Measurements from ENCODE around the gene RHPN2. TPM values are rescaled to one million over a fixed set of nuclear protein-coding genes. Genes with fewer than 3 reads are reported as not detected.
"Not testable (repeated sequence)": the region's sequence is repeated elsewhere in the genome, so short reads cannot be mapped to it uniquely, and the experiment has no call there.

The RHPN2 gene
- total RNA-seq, 2 experiments from 2014 or later = 4.9 to 5.3 TPM

DNA sequence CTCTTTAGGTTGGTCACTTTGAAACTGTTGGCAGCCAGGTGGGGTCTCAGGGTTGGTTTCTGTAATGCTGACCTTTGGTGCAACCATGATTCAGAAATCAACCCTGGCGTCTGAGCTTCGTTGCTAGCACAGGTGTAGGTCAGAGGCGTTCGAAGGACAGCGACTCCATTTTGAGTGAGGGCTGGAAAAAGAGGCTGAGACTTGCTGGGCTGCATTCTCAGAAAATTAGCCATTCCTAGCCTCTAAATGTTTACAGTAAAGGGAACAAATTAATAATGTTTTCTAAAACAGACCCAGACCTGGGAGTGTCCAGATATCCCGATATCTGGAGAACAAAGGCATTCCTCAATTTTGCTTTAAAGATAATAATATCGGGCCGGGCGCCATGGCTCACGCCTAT, 29.2 kb downstream of the RHPN2 start:
- CTCF ChIA-PET = no interaction called here

DNA sequence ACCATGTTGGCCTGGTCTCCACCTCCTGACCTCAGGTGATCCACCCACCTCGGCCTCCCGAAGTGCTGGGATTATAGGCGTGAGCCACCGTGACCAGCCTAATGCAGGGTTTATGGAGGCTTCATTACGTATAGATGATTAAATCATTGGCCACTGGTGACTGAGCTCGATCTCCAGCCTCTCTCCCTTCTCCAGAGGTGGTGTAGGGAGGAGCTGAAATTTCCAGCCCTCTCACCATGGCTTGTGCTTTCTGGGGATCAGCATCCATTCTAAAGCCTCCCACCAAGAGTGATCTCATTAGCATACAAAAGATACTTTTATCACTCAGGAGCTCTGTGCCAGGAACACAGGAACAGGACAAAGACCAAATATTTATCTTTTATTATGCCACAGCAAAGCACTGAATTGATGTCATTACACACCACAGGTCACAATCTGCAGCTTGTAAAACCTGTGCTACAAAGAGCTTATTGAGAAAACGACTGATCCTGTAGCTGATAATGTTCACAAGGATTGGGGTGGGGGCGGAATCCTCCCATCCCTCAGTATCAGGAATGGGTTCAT, 32.4 kb downstream of the RHPN2 start:
- ChIA-PET POLR2A (no interaction called here), CTCF (interaction anchor here (1.1 kb wide), 1 partner anchor 9 kb away, joined by 3 read pairs; no protein-coding TSS in a partner anchor)
- Mint-ChIP-seq H3K4me3 (no peak overlapping the region), H3K9me3 (peaks cover 9% of the 10 kb centered on the region), H3K27ac (no peak overlapping the region), H3K36me3 (ENCODE audit: low read depth) (peaks cover 4% of the 10 kb centered on the region), H3K4me1 (ENCODE audit: low read depth) (peaks cover 4% of the 10 kb centered on the region), H3K27me3 (no peaks in the 10 kb centered on the region)
- ATAC-seq (no peak), DNase-seq (no peak)
- TF ChIP-seq, protein P1, sequence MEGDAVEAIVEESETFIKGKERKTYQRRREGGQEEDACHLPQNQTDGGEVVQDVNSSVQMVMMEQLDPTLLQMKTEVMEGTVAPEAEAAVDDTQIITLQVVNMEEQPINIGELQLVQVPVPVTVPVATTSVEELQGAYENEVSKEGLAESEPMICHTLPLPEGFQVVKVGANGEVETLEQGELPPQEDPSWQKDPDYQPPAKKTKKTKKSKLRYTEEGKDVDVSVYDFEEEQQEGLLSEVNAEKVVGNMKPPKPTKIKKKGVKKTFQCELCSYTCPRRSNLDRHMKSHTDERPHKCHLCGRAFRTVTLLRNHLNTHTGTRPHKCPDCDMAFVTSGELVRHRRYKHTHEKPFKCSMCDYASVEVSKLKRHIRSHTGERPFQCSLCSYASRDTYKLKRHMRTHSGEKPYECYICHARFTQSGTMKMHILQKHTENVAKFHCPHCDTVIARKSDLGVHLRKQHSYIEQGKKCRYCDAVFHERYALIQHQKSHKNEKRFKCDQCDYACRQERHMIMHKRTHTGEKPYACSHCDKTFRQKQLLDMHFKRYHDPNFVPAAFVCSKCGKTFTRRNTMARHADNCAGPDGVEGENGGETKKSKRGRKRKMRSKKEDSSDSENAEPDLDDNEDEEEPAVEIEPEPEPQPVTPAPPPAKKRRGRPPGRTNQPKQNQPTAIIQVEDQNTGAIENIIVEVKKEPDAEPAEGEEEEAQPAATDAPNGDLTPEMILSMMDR (IDR thresholded peaks at IDR 0.05) = no peak
- intact Hi-C loops (cut with micrococcal nuclease) = no loop called here

More for the DNA sequence above, 29.2 kb downstream of the RHPN2 start:
- TF ChIP-seq, protein P1 (IDR thresholded peaks at IDR 0.05) = no peak
- POLR2A ChIA-PET = no interaction called here
- ATAC-seq (no peak), DNase-seq (no peak)
- Mint-ChIP-seq H3K36me3 (ENCODE audit: low read depth) (peaks cover 3% of the 10 kb centered on the region), H3K4me3 (no peak overlapping the region), H3K27me3 (no peaks in the 10 kb centered on the region), H3K4me1 (ENCODE audit: low read depth) (peaks cover 8% of the 10 kb centered on the region), H3K9me3 (no peaks in the 10 kb centered on the region), H3K27ac (no peak overlapping the region)
- intact Hi-C loops (cut with micrococcal nuclease) = no loop called here

DNA sequence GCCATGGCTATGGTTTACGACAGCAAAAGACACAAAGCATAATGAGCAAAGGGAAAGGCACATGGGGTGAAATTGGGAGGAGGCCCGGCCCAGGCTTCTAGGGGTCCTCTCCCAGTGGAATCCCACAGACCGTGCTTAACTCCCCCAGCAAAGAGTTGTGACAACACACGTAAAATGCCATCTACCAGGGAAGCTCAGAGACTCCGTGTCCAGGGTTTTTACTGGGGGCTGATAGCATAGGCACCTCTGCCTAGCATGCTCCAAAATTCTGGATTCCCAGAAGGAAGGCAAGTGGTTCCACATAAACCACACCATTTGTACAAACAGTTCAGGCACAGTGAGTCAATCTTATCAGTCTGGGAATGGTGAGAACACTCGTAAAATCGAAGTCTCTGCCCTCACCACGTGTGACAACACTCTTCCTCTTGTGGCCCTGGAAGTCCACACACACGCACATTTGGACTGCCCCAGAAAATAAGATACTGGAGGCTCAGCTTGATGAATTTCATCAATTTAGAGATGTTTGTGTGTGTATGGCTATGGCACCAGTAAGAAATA, 34.9 kb downstream of the RHPN2 start:
- Mint-ChIP-seq H3K27ac (no peak overlapping the region), H3K36me3 (ENCODE audit: low read depth) (peaks cover 5% of the 10 kb centered on the region), H3K9me3 (peaks cover 9% of the 10 kb centered on the region), H3K27me3 (no peaks in the 10 kb centered on the region), H3K4me1 (ENCODE audit: low read depth) (no peaks in the 10 kb centered on the region), H3K4me3 (no peak overlapping the region)
- DNase-seq = no peak
- intact Hi-C loops (cut with micrococcal nuclease) = no loop called here
- ChIA-PET CTCF (no interaction called here), POLR2A (no interaction called here)
- ATAC-seq = no peak
- TF ChIP-seq, protein P1 (IDR thresholded peaks at IDR 0.05) = no peak

DNA sequence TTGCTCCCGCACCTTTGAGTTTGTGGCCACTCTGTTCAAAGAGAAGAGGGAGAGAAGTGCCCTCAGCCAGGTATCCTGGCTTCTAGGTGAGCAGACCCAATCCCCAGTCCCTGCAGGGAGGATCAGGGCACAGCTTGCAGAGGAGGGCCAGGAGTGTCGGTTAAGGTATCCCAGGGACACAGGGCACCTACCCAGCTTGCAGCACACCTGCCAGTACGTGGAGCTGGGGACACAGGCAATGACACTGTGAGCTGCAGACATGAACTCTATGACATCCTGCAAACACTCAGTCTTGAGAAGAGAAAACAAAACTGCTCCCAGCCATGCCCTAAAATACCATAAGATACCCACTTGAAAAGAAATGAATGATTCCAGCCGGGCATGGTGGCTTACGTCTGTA, 38.1 kb downstream of the RHPN2 start:
- H3K4me1 Mint-ChIP-seq (ENCODE audit: low read depth); ATAC-seq; CTCF ChIA-PET; intact Hi-C loops (cut with micrococcal nuclease); H3K9me3 Mint-ChIP-seq; H3K4me3 Mint-ChIP-seq; H3K27ac Mint-ChIP-seq; DNase-seq; H3K27me3 Mint-ChIP-seq; H3K36me3 Mint-ChIP-seq (ENCODE audit: low read depth): not testable (repeated sequence)
- POLR2A ChIA-PET = interaction anchor here (0.7 kb wide), 1 partner anchor 10 kb away, joined by 3 read pairs; no protein-coding TSS in a partner anchor

DNA sequence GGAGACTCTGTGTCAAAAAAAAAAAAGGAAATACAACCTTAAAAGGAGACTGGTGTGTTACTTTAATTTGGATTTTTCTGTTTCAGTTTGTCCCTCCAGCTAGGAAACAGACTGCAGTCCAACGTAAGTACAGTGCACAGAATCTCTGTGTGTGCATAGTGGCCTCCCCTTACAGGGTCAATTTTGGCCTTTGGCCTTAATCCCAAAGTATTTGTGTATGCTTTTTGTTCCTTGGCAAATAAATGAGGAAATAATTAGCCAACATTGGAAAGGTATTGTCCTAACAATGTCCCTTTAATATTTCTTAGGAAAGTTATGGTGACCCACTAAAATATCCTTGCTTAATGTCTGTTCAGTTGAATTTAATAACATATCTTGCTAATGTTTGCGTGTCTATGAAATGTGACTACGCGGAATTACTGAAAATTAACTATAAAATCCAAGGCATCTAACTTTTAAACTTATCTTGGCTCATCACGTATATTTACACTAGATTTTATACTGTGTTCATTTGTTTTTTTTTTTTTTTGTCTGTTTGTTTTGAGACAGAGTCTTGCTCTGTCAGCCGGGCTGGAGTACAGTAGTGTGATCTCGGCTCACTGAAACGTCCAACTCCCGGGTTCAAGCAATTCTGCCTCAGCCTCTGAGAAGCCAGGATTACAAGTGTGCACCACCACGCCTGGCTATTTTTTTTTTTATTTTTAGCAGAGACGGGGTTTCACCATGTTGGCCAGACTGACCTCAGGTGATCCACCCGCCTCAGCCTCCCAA, 39.0 kb downstream of the RHPN2 start:
- CTCF ChIA-PET; H3K27me3 Mint-ChIP-seq; H3K9me3 Mint-ChIP-seq; DNase-seq; intact Hi-C loops (cut with micrococcal nuclease); H3K36me3 Mint-ChIP-seq (ENCODE audit: low read depth); H3K4me1 Mint-ChIP-seq (ENCODE audit: low read depth); H3K27ac Mint-ChIP-seq; ATAC-seq; H3K4me3 Mint-ChIP-seq; POLR2A ChIA-PET: not testable (repeated sequence)

DNA sequence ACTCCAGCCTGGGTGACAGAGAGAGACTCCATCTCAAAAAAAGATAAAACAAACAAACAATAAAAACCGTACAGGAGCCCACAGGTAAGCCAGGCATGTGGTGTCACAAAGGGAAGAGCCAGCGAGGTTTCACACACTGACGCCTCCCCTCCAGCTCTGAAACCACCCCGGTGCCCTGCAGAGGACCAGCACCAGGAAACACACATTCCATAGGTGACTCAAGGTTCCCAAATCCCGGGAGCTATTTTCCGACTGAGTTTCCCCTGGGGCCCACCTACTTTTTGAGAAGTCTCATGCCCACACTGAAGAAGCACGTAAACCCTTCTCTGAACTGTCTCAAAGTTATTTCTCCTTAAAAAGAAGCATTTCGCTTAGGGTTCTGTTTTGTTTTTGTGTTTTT, 40.3 kb downstream of the RHPN2 start:
- ATAC-seq (no peak), DNase-seq (no peak)
- intact Hi-C loops (cut with micrococcal nuclease) = no loop called here
- TF ChIP-seq, protein P1 (IDR thresholded peaks at IDR 0.05) = no peak
- H3K36me3 Mint-ChIP-seq (ENCODE audit: low read depth) = peaks cover 5% of the 10 kb centered on the region
- CTCF ChIA-PET = interaction anchor here (0.8 kb wide), 1 partner anchor 8 kb away, joined by 3 read pairs; no protein-coding TSS in a partner anchor
- POLR2A ChIA-PET = no interaction called here
- H3K27me3 Mint-ChIP-seq = no peaks in the 10 kb centered on the region
- no peak overlapping the region for H3K4me3 Mint-ChIP-seq
- H3K4me1 Mint-ChIP-seq (ENCODE audit: low read depth) = no peaks in the 10 kb centered on the region
- H3K9me3 Mint-ChIP-seq = peaks cover 4% of the 10 kb centered on the region
- no peak overlapping the region for H3K27ac Mint-ChIP-seq
